NCI-H446 treated with DMSO at 0.1 percent for 48 hours (cell line): ENCODE data around the gene VPS35.

Experiments
- DNase-seq: peaks from one replicate; lab custom pipeline; 2025; lab: John Stamatoyannopoulos, UW

VPS35 gene

GRCh38 chr16:46612121-46612520, 76.9 kb downstream of the VPS35 start:
- DNase-seq = no peak

GRCh38 chr16:46607529-46607928, 81.4 kb downstream of the VPS35 start:
- DNase-seq = no peak

- DNase-seq = no peak
These were observed 82.7 kb downstream of the VPS35 start for GRCh38 chr16:46606231-46606630.
